Measurements from ENCODE around the gene FAM193A. TPM values are rescaled to one million over a fixed set of nuclear protein-coding genes. Genes with fewer than 3 reads are reported as not detected.

The FAM193A gene
- total RNA-seq, 1 experiment from 2014 or later, result 13.6 TPM

DNA sequence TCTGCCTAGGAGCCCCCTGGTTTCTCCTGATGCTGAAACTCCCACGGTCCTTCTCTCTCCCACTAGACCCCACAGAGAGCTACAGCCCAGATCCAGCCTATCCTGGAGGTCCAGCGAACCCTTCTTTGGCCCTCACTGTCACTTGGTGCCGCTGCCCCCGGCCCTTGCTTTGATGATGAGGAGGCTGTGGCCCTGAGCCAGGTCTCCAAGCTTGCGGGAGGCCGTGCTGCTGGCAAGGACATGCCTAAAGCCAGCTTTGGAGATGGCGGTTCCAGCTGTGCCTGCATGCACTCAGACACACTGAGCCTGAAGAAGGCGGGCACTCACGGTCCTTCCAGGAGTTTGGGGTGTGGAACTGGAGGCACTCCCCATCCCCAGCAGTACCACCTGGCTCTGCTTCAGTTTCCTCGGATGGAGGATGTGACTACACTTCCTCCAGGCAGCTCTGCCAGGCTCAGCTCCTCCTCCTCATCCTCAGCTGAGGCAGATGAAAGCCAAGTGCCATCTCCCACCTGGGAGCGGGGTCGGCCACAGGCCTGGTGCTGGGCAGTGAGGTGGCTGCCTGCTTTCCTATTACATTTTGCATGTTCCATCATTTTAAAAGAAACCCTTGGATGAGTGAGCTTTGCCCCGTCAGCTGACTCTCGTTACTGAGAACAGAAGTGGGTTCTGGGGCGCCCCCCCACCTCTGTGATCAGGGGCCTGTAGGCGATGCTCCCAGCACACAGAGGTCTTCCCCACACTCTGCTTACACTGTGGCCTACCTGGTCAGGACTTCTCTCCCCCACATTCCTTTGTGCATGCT, 210.6 kb downstream of the FAM193A start:
- Histone ChIP-seq H3K36me3 (ENCODE audit: low read depth, low read length) (peaks cover 11% of the 10 kb centered on the region; the same call in 1 of the 2 replicates), H3K9ac (ENCODE audit: low read length) (peak overlapping the region; percentile 37), H2AFZ (ENCODE audit: low read length) (no peak overlapping the region), H3K9me2 (replicated peaks; ENCODE audit: low read length) (no peaks in the 10 kb centered on the region), H3F3A (ENCODE audit: low read length, unreplicated experiment) (no peaks in the 10 kb centered on the region), H3K4me2 (ENCODE audit: low read length) (peak overlapping the region; percentile 57), H3K27me3 (ENCODE audit: low read length) (no peaks in the 10 kb centered on the region), H3K4me3 (ENCODE audit: low read length) (no peak overlapping the region), H3K4me1 (ENCODE audit: insufficient read depth, low read length) (peaks cover 24% of the 10 kb centered on the region), H3K79me2 (ENCODE audit: low read length) (peaks cover 29% of the 10 kb centered on the region), H3K9me3 (ENCODE audit: low read length) (no peaks in the 10 kb centered on the region), H3K27ac (ENCODE audit: low read length) (peak overlapping the region; percentile 91), H4K20me1 (ENCODE audit: low read length) (no peaks in the 10 kb centered on the region)
- DNase-seq, result no peak
- no TSS peak for BruUV-seq (replicated peaks)
- CTCF ChIA-PET, result no interaction called here
- intact Hi-C loops (cut with micrococcal nuclease), result no loop called here
- POLR2A ChIA-PET (ENCODE audit: unreplicated experiment), result no interaction called here
- TF ChIP-seq, protein P1, sequence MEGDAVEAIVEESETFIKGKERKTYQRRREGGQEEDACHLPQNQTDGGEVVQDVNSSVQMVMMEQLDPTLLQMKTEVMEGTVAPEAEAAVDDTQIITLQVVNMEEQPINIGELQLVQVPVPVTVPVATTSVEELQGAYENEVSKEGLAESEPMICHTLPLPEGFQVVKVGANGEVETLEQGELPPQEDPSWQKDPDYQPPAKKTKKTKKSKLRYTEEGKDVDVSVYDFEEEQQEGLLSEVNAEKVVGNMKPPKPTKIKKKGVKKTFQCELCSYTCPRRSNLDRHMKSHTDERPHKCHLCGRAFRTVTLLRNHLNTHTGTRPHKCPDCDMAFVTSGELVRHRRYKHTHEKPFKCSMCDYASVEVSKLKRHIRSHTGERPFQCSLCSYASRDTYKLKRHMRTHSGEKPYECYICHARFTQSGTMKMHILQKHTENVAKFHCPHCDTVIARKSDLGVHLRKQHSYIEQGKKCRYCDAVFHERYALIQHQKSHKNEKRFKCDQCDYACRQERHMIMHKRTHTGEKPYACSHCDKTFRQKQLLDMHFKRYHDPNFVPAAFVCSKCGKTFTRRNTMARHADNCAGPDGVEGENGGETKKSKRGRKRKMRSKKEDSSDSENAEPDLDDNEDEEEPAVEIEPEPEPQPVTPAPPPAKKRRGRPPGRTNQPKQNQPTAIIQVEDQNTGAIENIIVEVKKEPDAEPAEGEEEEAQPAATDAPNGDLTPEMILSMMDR (conservative IDR thresholded peaks at IDR 0.05; ENCODE audit: low read depth, low read length), result no peak
- no peak for TF ChIP-seq EZH2phosphoT487 (IDR thresholded peaks at IDR 0.05; ENCODE audit: borderline replicate concordance, low read length)
- no peak for TF ChIP-seq EZH2 (IDR thresholded peaks at IDR 0.05; ENCODE audit: low read length, unreplicated experiment)
- no peak for ATAC-seq

DNA sequence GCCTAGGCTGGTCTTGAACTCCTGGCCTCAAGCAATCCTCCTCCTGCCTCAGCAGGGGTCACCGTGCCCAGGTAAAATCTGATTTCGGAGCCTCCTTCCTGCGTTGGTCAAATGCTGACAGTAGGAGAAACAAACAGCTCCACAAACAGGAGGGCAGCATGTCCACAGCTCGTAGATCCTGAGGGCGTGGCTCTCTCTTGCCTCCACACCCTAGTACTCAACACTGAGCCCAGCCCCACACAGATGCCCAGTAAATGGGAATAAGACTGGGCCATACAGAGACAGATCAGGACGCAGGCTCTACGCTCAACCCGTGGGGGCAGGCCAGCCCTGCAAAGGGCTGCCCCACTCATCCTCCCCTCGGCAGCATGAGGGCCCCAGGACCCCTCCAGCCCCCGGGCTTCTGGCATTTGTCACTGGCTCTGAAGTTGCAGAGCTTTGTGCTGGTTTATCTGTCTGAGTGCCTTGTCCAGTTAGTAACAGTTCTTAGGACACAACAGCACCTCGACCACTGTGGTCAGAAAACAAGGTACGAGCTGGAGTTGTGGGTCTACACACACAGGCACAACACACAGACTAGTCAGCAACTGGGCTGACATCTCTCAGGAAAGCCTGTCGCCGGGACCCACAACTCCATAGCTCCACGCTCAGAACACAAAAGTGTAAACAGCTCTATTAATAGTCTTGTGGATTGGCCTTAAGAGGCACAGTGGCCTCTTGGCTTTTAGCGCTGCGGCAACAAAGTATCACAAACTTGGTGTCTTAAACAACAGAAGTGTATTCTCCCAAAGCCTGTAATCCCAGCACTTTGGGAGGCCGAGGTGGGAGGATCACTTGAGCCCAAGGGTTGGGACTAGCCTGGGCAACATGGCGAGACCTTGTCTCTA, 214.5 kb downstream of the FAM193A start:
- DNase-seq, result no peak
- ChIA-PET CTCF (no interaction called here), POLR2A (ENCODE audit: unreplicated experiment) (no interaction called here)
- H3K79me2 ChIP-seq (ENCODE audit: low read length), result peaks cover 63% of the 10 kb centered on the region
- H3K27me3 ChIP-seq (ENCODE audit: low read length), result no peaks in the 10 kb centered on the region
- no peak overlapping the region for H3K4me3 ChIP-seq (ENCODE audit: low read length)
- H3K36me3 ChIP-seq (ENCODE audit: low read depth, low read length), result no peaks in the 10 kb centered on the region; the same call in 1 of the 2 replicates
- ATAC-seq, result no peak
- BruUV-seq (replicated peaks), result no TSS peak
- no peaks in the 10 kb centered on the region for H3F3A ChIP-seq (ENCODE audit: low read length, unreplicated experiment)
- no peaks in the 10 kb centered on the region for H3K9me3 ChIP-seq (ENCODE audit: low read length)
- H3K4me2 ChIP-seq (ENCODE audit: low read length), result no peak overlapping the region
- H3K4me1 ChIP-seq (ENCODE audit: insufficient read depth, low read length), result peaks cover 24% of the 10 kb centered on the region
- H3K9ac ChIP-seq (ENCODE audit: low read length), result no peak overlapping the region
- intact Hi-C loops (cut with micrococcal nuclease), result no loop called here
- H4K20me1 ChIP-seq (ENCODE audit: low read length), result peaks cover 9% of the 10 kb centered on the region; the same call in 1 of the 2 replicates
- no peak overlapping the region for H3K27ac ChIP-seq (ENCODE audit: low read length)
- H3K9me2 ChIP-seq (replicated peaks; ENCODE audit: low read length), result no peaks in the 10 kb centered on the region
- H2AFZ ChIP-seq (ENCODE audit: low read length), result no peak overlapping the region
- no peak for TF ChIP-seq EZH2phosphoT487 (IDR thresholded peaks at IDR 0.05; ENCODE audit: borderline replicate concordance, low read length)
- no peak for TF ChIP-seq EZH2 (IDR thresholded peaks at IDR 0.05; ENCODE audit: low read length, unreplicated experiment)
- TF ChIP-seq, protein P1 (conservative IDR thresholded peaks at IDR 0.05; ENCODE audit: low read depth, low read length), result no peak
